COLO668 (cell line): Measurements from ENCODE around the gene SCD.
A peak's percentile ranks its signal among the peaks of the same experiment; 100 is the strongest.
"Not testable (repeated sequence)": the region's sequence is repeated elsewhere in the genome, so short reads cannot be mapped to it uniquely, and the experiment has no call there.

ENCODE experiments used
- DNase-seq: peaks from one replicate; lab custom pipeline; 2025; ENCODE audit not compliant: unreplicated experiment; lab: John Stamatoyannopoulos, UW

The SCD gene

DNA sequence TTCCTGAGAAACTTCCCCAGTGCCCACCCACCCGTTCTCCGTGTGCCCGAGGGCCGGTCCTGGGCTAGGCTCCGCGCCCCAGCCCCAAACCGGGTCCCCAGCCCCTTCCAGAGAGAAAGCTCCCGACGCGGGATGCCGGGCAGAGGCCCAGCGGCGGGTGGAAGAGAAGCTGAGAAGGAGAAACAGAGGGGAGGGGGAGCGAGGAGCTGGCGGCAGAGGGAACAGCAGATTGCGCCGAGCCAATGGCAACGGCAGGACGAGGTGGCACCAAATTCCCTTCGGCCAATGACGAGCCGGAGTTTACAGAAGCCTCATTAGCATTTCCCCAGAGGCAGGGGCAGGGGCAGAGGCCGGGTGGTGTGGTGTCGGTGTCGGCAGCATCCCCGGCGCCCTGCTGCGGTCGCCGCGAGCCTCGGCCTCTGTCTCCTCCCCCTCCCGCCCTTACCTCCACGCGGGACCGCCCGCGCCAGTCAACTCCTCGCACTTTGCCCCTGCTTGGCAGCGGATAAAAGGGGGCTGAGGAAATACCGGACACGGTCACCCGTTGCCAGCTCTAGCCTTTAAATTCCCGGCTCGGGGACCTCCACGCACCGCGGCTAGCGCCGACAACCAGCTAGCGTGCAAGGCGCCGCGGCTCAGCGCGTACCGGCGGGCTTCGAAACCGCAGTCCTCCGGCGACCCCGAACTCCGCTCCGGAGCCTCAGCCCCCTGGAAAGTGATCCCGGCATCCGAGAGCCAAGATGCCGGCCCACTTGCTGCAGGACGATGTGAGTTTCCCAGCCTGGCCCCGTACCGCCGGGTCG, at the start of gene SCD:
SCD (plus strand) TSS at position 469 of the 803 bp plus-strand sequence; CDS start at position 741, 272 bp downstream.
- DNase-seq = peak; percentile 83

- no peak for DNase-seq
These were observed 49.8 kb upstream of the SCD start for GRCh38 chr10:100297242-100297641.

GRCh38 chr10:100301123-100301522, 45.9 kb upstream of the SCD start:
- DNase-seq = not testable (repeated sequence)

DNA sequence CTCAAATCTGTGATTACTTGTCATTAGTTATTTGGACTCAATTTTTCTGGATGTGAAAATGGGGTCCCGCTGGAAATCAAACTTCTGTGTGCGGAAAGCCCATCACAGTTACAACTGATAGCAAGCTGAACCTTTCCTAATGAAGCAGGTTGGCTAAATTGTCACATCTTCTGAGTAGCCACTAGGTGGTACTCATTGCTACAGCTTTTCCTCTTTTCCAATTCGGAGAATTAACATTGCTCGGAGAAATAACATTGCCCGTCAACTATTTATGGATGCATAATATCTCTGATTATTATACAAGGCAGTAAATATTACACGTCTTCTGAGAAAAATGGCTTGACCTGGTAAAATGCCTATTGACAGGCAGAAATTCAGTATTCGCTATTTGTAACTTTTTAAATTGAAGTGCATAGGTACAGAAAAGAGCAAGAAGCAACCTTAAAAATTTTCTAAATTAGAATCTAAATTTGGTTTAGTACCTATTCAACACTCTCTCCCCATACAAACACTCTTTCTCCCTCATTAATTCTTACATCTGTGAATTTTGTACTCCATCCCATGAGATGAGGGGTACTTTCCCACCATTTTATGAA, 43.2 kb upstream of the SCD start:
- DNase-seq = no peak

DNA sequence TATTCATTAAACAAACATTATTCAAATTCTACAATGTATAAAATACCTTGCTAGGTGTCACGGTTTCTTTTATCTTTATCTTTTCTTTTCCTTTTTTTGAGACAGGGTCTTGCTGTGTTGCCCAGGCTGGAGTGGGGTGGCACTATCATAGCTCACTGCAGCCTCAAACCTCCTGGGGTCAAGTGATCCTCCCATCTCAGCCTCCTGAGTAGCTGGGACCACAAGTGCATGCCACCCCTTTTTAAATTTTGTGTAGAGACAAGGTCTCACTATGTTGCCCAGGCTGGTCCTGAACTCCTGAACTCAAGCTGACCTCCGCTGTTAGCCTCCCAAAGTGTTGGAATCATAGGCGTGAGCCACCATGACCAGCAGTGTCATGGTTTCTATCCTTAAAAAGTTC, 42.6 kb upstream of the SCD start:
- no peak for DNase-seq

- no peak for DNase-seq
These were observed 40.2 kb upstream of the SCD start for GRCh38 chr10:100306861-100307260.

DNA sequence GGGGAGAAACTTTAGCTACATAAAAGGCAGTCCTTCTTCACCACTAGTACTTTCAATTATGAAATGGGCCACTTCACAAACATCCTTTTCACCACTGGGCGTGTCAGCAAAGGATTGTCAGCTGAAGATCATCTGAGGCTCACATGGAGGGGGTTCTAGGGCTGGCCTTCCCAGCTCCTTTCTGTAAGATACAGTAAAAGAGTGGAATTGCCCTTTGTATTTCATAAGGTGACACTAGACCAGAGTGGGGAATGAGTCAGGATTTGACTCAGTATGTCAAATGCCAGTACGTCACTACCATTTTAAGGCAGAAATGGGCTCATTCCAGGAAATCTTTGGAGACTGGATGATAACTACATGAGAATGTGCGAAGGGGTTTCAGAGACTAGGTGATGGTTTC, 39.3 kb upstream of the SCD start:
- DNase-seq = no peak

DNA sequence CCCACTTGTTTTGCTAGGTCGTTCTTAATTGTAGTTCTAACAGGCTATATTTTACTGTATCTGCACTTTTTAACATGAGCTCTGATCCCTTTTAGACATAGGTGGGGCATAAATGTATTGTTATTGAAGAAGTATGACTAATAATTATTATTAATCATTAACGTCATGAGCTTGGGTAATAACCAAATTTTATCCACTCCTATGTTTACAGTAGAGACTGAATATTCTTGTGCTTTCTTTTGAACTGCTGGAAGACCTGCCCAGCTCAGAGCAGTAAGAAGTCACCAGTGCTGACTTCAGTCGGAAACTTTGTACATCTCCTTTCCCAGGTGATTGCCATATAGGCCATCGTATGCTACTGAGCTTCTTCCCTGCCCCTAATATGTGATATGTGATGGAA, 35.7 kb upstream of the SCD start:
- DNase-seq = no peak

- no peak for DNase-seq
These were observed 31.4 kb upstream of the SCD start for GRCh38 chr10:100315615-100316014.

DNA sequence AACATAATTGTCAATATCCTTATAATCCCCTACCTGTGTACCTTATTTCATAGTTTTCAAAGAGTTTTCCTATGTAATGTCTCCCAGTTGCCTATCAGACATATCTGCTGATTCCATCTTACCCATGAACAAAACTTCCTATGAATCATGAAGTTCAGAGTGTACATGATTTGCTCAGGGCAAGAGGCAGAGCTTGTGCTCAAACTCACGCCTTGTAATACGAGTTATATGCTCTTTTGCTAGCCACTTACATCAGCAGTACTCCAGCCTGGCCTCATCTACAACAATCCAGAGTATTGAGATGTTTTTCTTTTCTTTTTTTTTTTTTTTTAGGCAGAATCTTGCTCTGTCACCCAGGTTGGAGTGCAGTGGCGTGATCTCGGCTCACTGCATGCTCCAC, 28.8 kb upstream of the SCD start:
- no peak for DNase-seq

DNA sequence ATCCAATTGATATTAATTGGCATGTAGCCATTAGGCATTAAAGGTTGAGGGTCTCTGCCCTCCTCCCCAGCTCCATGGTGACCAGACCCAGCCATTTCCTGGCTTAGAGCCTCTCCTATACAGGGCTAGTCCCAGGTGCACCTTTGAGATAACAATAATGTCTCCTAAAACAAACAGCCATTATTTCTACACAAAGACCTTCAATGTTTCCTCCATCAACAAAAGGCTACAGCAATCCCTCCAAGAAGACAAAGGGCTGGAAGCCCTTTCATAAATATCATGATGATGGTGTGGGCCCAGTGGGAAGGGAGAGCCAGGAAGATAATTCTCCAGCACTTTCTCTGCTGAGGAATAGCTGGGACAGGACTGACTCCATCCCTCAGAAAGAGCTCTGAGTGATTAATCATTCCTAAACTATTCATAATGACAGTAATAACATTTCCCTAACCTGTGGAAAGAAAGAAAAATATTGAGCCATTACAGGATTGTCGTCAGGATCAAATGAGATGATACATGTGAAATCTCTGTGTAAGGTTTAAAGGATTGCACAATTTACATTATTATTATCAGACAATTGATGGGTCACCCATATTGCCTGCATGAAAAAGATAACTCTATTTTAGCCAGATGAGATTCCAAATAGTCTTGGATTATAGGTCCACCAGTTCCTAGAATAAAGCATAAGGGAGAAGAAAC, 27.2 kb upstream of the SCD start:
- peak; percentile 18 for DNase-seq

DNA sequence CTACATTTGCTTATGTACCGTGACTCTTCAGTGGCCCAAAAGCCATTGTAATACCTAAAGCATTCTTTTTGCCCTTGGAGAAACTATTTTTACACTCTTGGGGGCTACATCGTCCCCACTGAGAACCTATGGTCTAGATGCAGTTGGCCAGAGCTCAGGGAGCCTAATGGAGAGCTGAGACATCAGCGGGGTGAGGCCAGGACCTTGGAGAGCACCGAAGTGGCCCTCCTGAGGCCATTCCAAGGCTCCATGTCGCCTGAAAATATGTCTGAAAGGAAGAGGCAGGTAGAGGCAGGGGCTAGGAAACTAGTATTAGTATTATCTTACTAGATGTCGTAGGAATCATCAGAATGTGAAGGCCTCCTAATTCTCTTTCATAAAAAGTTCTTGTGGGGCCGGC, 21.9 kb upstream of the SCD start:
- no peak for DNase-seq

- peak; percentile 34 for DNase-seq
These were observed 19.9 kb upstream of the SCD start for GRCh38 chr10:100327007-100327717.

DNA sequence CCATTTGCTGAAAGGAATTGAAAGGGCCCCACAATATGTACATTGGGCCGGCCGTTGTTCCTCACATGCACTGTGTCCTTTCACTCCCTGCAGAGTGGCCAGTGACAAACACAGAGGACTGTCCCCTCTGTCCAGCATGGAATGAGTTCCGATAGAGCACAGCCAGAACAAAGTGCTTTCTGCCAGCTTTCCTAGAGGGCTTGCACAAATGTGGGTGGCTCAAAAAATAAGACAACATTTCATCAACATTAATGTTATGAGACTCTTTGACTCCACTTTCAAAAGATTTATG, 19.4 kb upstream of the SCD start:
- DNase-seq = no peak

DNA sequence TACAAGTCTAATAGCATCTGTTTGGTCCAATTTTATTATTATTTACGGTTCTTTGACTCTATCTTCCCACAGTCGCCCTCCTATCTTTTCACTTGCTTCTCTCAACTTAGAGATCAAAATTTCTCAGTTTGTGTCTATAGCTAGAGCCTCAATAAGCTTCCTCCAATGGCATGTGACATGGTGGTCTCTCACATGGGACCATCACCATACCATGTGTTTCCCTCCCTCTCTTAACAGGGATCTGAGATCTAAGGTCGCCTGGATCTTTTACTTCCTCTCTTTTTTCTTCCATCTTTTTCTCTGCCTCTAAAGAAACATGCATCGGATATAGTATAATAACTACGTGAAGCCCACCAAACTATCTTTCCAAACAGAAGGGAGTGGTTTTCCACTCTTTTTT, 18.8 kb upstream of the SCD start:
- DNase-seq = no peak

DNA sequence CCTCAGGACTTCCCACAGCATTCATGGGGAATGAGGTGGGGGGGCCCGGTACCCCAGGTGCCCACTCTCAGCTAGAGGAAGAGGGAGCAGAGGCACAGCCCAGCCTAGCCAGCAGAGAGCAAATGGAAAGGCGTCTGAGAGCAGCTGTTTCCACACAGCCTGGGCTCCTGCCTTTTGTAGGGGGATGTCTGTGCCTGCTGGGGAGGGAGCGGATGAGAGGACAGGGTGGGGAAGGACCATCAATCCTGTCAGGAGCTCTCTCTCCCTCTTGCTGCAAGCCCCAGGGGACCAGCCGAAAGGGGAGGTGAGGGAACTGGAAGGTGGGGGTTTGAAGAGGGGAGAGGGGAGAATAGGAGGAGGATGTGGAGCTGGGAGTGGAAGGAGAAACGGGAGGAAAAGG, 17.0 kb upstream of the SCD start, which contains the start of gene PKD2L1:
PKD2L1 (minus strand) TSS at position 150 of the 400 bp plus-strand sequence; CDS start at position 25, 125 bp downstream.
- no peak for DNase-seq

- DNase-seq = no peak
These were observed 13.9 kb upstream of the SCD start for GRCh38 chr10:100333106-100333505.

DNA sequence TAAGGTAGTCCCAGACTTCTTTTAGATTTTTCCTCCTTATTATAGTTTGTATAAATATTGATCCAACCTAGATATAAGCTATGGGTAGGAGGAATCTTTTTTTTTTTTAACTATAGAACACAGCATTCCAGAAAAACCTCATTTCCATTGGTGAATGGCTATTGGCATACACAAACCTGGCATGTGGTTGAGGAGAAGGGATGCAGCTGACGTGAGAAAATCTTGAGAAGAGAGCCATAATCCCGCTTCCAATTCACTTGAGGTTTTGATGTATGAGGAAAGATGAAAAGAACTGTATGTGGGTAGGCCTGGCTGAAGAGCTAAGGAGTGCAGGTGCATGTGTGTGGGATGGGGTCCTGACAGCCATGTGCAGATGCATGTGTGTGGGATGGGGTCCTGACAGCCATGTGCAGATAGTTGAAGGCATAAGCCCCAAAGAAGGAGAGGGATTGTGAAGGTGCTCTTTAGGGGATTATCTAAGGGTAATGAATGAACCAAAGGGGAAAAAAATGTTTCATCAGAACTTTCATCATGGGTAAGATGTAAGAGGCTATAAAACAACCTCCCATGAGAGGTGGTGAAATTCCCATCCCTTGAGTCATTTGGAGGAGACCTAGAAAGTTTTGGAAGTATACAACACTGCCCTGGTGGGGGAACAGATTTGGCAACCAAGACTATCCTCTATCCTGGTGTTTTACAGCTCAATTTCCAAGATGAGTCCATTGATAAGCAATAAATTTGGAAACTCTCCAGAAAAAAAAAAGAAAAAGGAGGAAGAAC, 13.2 kb upstream of the SCD start:
- DNase-seq = no peak

DNA sequence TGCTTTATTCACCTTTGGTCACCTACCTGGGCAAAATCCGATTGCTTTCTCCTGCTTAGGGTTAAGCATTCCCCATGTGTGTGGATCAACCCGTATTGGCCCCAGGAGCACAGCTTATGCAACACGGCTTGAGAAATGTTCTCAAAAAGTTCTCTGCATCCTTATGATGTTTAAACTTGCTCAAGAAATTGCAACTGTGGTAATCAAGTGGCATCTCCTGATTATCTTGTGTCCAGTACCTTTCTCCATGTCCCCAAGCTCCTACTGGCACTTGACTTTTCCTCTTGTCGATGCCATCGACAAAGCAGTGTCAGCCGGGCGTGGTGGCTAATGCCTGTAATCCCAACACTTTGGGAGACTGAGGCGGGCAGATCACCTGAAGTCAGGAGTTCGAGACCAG, 12.3 kb upstream of the SCD start:
- DNase-seq = no peak

- DNase-seq = peak; percentile 61
These were observed 8.5 kb upstream of the SCD start for GRCh38 chr10:100338434-100339036.
